GM23338 (cell line): ENCODE measurements around the gene SLC26A6. TPM values are rescaled to one million over a fixed set of nuclear protein-coding genes. Genes with fewer than 3 reads are reported as not detected.

Experiments used
- JUNB ChIP-seq: IDR thresholded peaks from one replicate; pipeline ENCODE4 v1.6.1; 2016; ENCODE audit warnings: antibody characterized with exemption; ENCODE audit not compliant: unreplicated experiment
- POLR2AphosphoS5 ChIP-seq: IDR thresholded peaks from 2 replicates; pipeline ENCODE4 v1.6.1; 2016; ENCODE audit warnings: antibody characterized with exemption, low read depth
- REST ChIP-seq: IDR thresholded peaks from one replicate; pipeline ENCODE4 v1.6.1; 2018; ENCODE audit warnings: antibody characterized with exemption; ENCODE audit not compliant: unreplicated experiment
- ZNF331 ChIP-seq: fragments of 250-450 bp; sonication (Bioruptor Pico); IDR thresholded peaks from 2 replicates; pipeline ENCODE4 v1.5.0; 2020; ENCODE audit warnings: low read depth, mild to moderate bottlenecking, moderate library complexity
- polyA plus RNA-seq: library from polyadenylated mRNA; unstranded; fragments of >200 nt; fragmentation: Nextera tagmentation; extraction: Ambion mirVana; gene quantifications from 2 replicates; pipeline ENCODE4 v1.2.1, GENCODE V29; 2016
- total RNA-seq: library from RNA; depleted of rRNA; stranded (reverse); fragments of >200 nt; shearing (Covaris generic); gene quantifications from 2 replicates; pipeline ENCODE4 v1.2.3, GENCODE V29; 2014
- TF ChIP-seq, protein P1 (sequence below): fragments of 250-450 bp; sonication (Bioruptor Pico); IDR thresholded peaks from 2 replicates; pipeline ENCODE4 v1.5.0; 2020; ENCODE audit warnings: mild to moderate bottlenecking, moderate library complexity

Gene SLC26A6
- total and polyA plus RNA-seq, 2 experiments from 2014 or later, result 34.3 to 96.4 TPM

GRCh38 chr3:48619541-48620524 lies 15.4 kb downstream of the SLC26A6 start (continued):
- TF ChIP-seq, protein P1, sequence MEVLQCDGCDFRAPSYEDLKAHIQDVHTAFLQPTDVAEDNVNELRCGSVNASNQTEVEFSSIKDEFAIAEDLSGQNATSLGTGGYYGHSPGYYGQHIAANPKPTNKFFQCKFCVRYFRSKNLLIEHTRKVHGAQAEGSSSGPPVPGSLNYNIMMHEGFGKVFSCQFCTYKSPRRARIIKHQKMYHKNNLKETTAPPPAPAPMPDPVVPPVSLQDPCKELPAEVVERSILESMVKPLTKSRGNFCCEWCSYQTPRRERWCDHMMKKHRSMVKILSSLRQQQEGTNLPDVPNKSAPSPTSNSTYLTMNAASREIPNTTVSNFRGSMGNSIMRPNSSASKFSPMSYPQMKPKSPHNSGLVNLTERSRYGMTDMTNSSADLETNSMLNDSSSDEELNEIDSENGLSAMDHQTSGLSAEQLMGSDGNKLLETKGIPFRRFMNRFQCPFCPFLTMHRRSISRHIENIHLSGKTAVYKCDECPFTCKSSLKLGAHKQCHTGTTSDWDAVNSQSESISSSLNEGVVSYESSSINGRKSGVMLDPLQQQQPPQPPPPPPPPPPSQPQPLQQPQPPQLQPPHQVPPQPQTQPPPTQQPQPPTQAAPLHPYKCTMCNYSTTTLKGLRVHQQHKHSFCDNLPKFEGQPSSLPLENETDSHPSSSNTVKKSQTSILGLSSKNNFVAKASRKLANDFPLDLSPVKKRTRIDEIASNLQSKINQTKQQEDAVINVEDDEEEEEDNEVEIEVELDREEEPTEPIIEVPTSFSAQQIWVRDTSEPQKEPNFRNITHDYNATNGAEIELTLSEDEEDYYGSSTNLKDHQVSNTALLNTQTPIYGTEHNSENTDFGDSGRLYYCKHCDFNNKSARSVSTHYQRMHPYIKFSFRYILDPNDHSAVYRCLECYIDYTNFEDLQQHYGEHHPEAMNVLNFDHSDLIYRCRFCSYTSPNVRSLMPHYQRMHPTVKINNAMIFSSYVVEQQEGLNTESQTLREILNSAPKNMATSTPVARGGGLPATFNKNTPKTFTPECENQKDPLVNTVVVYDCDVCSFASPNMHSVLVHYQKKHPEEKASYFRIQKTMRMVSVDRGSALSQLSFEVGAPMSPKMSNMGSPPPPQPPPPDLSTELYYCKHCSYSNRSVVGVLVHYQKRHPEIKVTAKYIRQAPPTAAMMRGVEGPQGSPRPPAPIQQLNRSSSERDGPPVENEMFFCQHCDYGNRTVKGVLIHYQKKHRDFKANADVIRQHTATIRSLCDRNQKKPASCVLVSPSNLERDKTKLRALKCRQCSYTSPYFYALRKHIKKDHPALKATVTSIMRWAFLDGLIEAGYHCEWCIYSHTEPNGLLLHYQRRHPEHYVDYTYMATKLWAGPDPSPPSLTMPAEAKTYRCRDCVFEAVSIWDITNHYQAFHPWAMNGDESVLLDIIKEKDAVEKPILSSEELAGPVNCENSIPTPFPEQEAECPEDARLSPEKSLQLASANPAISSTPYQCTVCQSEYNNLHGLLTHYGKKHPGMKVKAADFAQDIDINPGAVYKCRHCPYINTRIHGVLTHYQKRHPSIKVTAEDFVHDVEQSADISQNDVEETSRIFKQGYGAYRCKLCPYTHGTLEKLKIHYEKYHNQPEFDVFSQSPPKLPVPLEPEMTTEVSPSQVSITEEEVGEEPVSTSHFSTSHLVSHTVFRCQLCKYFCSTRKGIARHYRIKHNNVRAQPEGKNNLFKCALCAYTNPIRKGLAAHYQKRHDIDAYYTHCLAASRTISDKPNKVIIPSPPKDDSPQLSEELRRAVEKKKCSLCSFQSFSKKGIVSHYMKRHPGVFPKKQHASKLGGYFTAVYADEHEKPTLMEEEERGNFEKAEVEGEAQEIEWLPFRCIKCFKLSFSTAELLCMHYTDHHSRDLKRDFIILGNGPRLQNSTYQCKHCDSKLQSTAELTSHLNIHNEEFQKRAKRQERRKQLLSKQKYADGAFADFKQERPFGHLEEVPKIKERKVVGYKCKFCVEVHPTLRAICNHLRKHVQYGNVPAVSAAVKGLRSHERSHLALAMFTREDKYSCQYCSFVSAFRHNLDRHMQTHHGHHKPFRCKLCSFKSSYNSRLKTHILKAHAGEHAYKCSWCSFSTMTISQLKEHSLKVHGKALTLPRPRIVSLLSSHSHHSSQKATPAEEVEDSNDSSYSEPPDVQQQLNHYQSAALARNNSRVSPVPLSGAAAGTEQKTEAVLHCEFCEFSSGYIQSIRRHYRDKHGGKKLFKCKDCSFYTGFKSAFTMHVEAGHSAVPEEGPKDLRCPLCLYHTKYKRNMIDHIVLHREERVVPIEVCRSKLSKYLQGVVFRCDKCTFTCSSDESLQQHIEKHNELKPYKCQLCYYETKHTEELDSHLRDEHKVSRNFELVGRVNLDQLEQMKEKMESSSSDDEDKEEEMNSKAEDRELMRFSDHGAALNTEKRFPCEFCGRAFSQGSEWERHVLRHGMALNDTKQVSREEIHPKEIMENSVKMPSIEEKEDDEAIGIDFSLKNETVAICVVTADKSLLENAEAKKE (CRISPR knock-in tag), result no peak
- TF ChIP-seq REST, result no peak
- TF ChIP-seq ZNF331 (CRISPR knock-in tag), result no peak
- no peak for TF ChIP-seq POLR2AphosphoS5
- no peak for TF ChIP-seq JUNB
